ENCODE results near the gene CTBS. TPM values are rescaled to one million over a fixed set of nuclear protein-coding genes. Genes with fewer than 3 reads are reported as not detected.

CTBS gene
- total and polyA plus RNA-seq, 12 donors, result 6.3 to 45.2 (median 27.5) TPM

GRCh38 chr1:84582802-84583587 lies 8.8 kb upstream of the CTBS start:
- Histone ChIP-seq H3K27ac (no peak overlapping the region), H3K4me1 (replicated peaks in 1 of 2) (no peaks in the 10 kb centered on the region), H3K9me3 (replicated peaks in 1 of 3) (no peaks in the 10 kb centered on the region), H3K4me3 (no peak overlapping the region), H3K27me3 (no peaks in the 10 kb centered on the region), H3K36me3 (replicated peaks in 1 of 2) (no peaks in the 10 kb centered on the region)
- intact Hi-C loops (cut with DNase I), result no loop called here
- no peak for TF ChIP-seq POLR2A (IDR thresholded peaks at IDR 0.05)
- TF ChIP-seq, protein P1, sequence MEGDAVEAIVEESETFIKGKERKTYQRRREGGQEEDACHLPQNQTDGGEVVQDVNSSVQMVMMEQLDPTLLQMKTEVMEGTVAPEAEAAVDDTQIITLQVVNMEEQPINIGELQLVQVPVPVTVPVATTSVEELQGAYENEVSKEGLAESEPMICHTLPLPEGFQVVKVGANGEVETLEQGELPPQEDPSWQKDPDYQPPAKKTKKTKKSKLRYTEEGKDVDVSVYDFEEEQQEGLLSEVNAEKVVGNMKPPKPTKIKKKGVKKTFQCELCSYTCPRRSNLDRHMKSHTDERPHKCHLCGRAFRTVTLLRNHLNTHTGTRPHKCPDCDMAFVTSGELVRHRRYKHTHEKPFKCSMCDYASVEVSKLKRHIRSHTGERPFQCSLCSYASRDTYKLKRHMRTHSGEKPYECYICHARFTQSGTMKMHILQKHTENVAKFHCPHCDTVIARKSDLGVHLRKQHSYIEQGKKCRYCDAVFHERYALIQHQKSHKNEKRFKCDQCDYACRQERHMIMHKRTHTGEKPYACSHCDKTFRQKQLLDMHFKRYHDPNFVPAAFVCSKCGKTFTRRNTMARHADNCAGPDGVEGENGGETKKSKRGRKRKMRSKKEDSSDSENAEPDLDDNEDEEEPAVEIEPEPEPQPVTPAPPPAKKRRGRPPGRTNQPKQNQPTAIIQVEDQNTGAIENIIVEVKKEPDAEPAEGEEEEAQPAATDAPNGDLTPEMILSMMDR (IDR thresholded peaks at IDR 0.05), result no peak
- DNase-seq, result no peak
- WGBS, 4 donors, result 86 to 93% (median 88%) methylated on average over 7 of the region's 7 CpGs

DNA sequence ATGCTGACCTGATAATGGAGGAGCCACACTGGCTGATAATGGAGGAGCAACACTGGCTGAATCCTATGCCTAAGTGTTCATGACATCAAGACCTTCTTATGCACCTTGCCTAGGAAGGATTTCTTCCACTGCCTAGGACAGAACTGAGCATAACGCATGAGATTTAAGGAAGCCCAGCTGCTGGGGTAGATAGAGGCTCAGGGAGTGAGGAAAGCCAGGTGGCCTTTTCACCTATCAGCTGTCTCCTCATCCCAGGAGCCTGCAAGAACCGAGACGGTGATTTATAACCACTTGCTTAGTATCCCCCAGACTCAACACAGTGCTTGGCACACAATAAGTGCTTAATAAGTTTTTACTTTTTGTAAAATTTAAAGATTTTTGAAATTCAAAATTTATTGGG lies 7.4 kb upstream of the CTBS start:
- Histone ChIP-seq H3K9me3 (replicated peaks in 1 of 3) (no peaks in the 10 kb centered on the region), H3K36me3 (replicated peaks in 1 of 2) (no peaks in the 10 kb centered on the region), H3K4me1 (replicated peaks in 1 of 2) (no peaks in the 10 kb centered on the region), H3K4me3 (no peak overlapping the region), H3K27ac (no peak overlapping the region), H3K27me3 (no peaks in the 10 kb centered on the region)
- 84 to 92% (median 88%) methylated on average over 3 of the region's 3 CpGs for WGBS, 4 donors
- intact Hi-C loops (cut with DNase I), result no loop called here
- DNase-seq, result no peak
- no peak for TF ChIP-seq POLR2A (IDR thresholded peaks at IDR 0.05)
- TF ChIP-seq, protein P1 (IDR thresholded peaks at IDR 0.05), result no peak

GRCh38 chr1:84574936-84575335 lies 696 bp upstream of the CTBS start:
- no peaks in the 10 kb centered on the region for H3K27me3 ChIP-seq
- no peak for TF ChIP-seq POLR2A (IDR thresholded peaks at IDR 0.05)
- TF ChIP-seq, protein P1 (IDR thresholded peaks at IDR 0.05), result no peak
- peaks cover 21 to 32% of the 10 kb centered on the region in 2 donors for H3K4me1 ChIP-seq (replicated peaks in 1 of 2)
- H3K9me3 ChIP-seq (replicated peaks in 1 of 3), result no peaks in the 10 kb centered on the region
- intact Hi-C loops (cut with DNase I), result loop anchor here in 1 of 2 donors (10.0 kb wide), 1 partner anchor 70 kb away; the partner anchor contains the start of genes GNG5 and SPATA1
- peak overlapping the region in 3 of 5 donors; percentile 98 to 99 (median 99) for H3K27ac ChIP-seq
- 46 to 63% (median 57%) methylated on average over 7 of the region's 7 CpGs for WGBS, 4 donors
- H3K4me3 ChIP-seq, result peak overlapping the region in 2 of 4 donors; percentile 63 to 80
- no peaks in the 10 kb centered on the region for H3K36me3 ChIP-seq (replicated peaks in 1 of 2)
- peak in 1 of 7 donors; percentile 17 for DNase-seq

DNA sequence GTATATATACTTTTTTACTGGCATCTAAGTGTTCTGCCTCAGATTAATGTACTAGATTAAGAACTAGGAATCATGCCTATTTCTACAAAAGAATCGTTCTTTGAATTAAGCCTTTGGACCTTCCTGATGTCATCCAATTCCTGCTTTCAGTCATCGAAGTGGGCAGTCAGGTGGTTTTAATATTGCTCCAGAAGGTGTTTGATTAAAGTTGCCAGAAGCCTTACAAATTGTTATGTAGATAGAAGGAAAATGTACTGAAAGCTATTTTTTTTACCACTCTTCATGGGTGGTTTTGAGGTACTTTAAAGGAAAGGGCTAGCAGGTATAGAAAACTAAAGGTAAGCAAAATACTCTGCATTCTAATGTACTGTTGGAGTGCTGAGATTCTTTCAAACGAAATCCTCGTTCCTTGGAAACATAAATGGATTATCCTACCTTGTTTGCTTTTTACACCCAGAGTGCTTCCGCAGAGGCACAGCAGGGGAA lies 716 bp downstream of the CTBS start:
- Histone ChIP-seq H3K36me3 (replicated peaks in 1 of 2) (no peaks in the 10 kb centered on the region), H3K4me3 (peak overlapping the region; percentile 51 to 92 (median 72)), H3K27me3 (no peaks in the 10 kb centered on the region), H3K27ac (peak overlapping the region; percentile 93 to 99 (median 99)), H3K4me1 (replicated peaks in 1 of 2) (peaks cover 21 to 34% of the 10 kb centered on the region in 2 donors), H3K9me3 (replicated peaks in 1 of 3) (no peaks in the 10 kb centered on the region)
- DNase-seq, result no peak
- TF ChIP-seq, protein P1 (IDR thresholded peaks at IDR 0.05), result no peak
- TF ChIP-seq POLR2A (IDR thresholded peaks at IDR 0.05), result no peak
- WGBS, 4 donors, result 11 to 21% (median 17%) methylated on average over 5 of the region's 5 CpGs
- intact Hi-C loops (cut with DNase I), result loop anchor here in 1 of 2 donors (10.0 kb wide), 1 partner anchor 69 kb away; the partner anchor contains the start of genes GNG5 and SPATA1
